Osteocyte (in vitro differentiated cells): ENCODE measurements around the gene AMOTL2. TPM values are rescaled to one million over a fixed set of nuclear protein-coding genes. Genes with fewer than 3 reads are reported as not detected.
A peak's percentile ranks its signal among the peaks of the same experiment; 100 is the strongest.

ENCODE experiments used
- DNase-seq: peaks from one replicate; pipeline ENCODE4 v3.0.0; 2021; ENCODE audit warnings: mixed read lengths; ENCODE audit not compliant: unreplicated experiment; ENCODE audit errors: extremely low spot score
- H3K27ac Mint-ChIP-seq: one replicate; pipeline ENCODE4 v1.8.0; 2021; ENCODE audit warnings: mild to moderate bottlenecking, mixed read lengths; ENCODE audit not compliant: unreplicated experiment
- H3K27me3 Mint-ChIP-seq: one replicate; pipeline ENCODE4 v1.8.0; 2021; ENCODE audit warnings: mixed read lengths; ENCODE audit not compliant: unreplicated experiment
- H3K36me3 Mint-ChIP-seq: one replicate; pipeline ENCODE4 v1.8.0; 2021; ENCODE audit warnings: mixed read lengths; ENCODE audit not compliant: unreplicated experiment
- H3K4me1 Mint-ChIP-seq: one replicate; pipeline ENCODE4 v1.8.0; 2021; ENCODE audit warnings: mixed read lengths; ENCODE audit not compliant: unreplicated experiment
- H3K4me3 Mint-ChIP-seq: one replicate; pipeline ENCODE4 v1.8.0; 2021; ENCODE audit warnings: mild to moderate bottlenecking, moderate library complexity, mixed read lengths; ENCODE audit not compliant: unreplicated experiment
- H3K9me3 Mint-ChIP-seq: one replicate; pipeline ENCODE4 v1.8.0; 2021; ENCODE audit warnings: mixed read lengths; ENCODE audit not compliant: unreplicated experiment
- total RNA-seq: library from RNA; stranded (reverse); gene quantifications from 2 replicates; pipeline ENCODE4 v1.2.1, GENCODE V29; 2021
- TF ChIP-seq, protein P1 (sequence below): fragments of 200-600 bp; sonication (generic); IDR thresholded peaks from 2 replicates; pipeline ENCODE4 v1.5.0; 2021; ENCODE audit warnings: antibody characterized with exemption, mild to moderate bottlenecking, moderate library complexity

AMOTL2 gene
- total RNA-seq, 1 donor from 2014 or later: 195 TPM

DNA sequence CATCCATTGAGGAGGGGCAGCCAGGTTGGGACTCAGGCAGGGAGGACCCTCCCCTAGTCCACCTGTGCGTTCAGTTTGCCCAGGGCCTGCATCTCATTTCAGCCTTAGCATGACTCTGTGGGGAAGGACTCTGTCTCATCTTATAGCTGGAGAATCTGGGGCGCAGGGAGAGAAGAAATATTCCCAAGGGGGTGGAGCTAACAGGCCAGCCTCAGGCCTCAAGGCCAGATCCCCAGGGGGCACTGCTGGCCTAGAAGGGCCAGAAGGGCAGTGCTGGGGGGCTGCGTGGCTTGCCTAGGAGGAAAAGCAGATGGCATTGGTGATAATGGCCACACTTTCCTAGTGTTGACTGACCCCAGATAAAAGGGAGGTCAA, 10.9 kb downstream of the AMOTL2 start:
- Mint-ChIP-seq H3K4me3 (peak overlapping the region; percentile 37), H3K36me3 (peaks cover 59% of the 10 kb centered on the region), H3K9me3 (no peaks in the 10 kb centered on the region), H3K27ac (peak overlapping the region; percentile 94), H3K4me1 (peaks cover 86% of the 10 kb centered on the region), H3K27me3 (no peaks in the 10 kb centered on the region)
- TF ChIP-seq, protein P1, sequence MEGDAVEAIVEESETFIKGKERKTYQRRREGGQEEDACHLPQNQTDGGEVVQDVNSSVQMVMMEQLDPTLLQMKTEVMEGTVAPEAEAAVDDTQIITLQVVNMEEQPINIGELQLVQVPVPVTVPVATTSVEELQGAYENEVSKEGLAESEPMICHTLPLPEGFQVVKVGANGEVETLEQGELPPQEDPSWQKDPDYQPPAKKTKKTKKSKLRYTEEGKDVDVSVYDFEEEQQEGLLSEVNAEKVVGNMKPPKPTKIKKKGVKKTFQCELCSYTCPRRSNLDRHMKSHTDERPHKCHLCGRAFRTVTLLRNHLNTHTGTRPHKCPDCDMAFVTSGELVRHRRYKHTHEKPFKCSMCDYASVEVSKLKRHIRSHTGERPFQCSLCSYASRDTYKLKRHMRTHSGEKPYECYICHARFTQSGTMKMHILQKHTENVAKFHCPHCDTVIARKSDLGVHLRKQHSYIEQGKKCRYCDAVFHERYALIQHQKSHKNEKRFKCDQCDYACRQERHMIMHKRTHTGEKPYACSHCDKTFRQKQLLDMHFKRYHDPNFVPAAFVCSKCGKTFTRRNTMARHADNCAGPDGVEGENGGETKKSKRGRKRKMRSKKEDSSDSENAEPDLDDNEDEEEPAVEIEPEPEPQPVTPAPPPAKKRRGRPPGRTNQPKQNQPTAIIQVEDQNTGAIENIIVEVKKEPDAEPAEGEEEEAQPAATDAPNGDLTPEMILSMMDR: no peak
- no peak for DNase-seq

DNA sequence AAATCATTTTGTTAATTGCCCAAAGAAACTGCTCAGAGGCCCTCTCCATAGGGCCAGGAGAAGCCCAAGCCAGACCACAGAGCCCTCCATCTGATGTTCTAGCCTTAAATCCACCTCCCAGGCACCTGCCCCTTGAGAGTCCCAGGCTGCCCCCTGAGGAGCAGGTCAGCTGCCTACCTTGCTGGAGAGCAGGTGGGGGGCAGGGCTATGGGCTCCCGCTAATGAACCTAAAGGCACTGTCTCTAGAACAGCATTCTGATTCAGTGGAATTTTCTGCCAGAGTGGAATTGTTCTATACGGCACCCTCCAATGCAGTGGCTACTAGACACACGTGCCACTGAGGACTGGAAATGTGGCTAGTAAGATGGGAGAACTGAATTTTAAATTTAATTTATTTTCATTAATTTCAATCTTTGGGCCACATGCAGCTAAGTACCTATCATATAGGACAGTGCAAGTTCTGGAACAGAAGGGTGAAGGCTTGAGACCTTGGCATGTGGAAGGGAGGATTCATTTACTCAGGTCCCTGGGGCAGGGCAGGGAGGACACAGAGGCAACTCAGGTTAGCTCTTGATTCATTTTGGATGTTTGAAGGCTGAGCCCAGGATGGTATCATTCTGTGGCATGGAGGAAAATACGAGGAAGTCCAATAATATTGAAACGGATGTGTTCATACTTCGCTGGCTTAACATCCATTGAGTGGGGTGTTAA, 11.4 kb downstream of the AMOTL2 start:
- Mint-ChIP-seq H3K27ac (peak overlapping the region; percentile 94), H3K9me3 (no peaks in the 10 kb centered on the region), H3K27me3 (no peaks in the 10 kb centered on the region), H3K4me3 (peak overlapping the region; percentile 37), H3K4me1 (peaks cover 87% of the 10 kb centered on the region), H3K36me3 (peaks cover 58% of the 10 kb centered on the region)
- DNase-seq: no peak
- TF ChIP-seq, protein P1: no peak

DNA sequence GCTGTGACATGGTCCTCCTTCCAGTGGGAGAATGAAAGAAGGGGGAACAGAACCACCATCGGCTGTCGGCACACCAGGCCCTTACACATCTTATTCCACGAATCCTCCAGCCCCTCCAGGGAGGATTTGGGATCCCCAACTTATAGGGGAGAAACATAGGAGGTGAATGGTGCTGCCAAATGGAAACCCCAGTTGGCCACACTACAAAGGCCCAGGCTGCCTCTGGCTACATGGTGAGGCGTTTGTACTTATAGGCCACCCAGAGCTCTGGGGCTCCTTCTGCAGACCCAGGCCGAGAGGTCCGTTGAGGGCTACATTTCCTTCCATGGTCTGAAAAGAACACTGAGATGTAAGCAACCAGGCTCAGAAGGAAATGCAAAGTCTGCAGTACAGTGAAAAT, 12.0 kb downstream of the AMOTL2 start:
- no peak overlapping the region for H3K4me3 Mint-ChIP-seq

DNA sequence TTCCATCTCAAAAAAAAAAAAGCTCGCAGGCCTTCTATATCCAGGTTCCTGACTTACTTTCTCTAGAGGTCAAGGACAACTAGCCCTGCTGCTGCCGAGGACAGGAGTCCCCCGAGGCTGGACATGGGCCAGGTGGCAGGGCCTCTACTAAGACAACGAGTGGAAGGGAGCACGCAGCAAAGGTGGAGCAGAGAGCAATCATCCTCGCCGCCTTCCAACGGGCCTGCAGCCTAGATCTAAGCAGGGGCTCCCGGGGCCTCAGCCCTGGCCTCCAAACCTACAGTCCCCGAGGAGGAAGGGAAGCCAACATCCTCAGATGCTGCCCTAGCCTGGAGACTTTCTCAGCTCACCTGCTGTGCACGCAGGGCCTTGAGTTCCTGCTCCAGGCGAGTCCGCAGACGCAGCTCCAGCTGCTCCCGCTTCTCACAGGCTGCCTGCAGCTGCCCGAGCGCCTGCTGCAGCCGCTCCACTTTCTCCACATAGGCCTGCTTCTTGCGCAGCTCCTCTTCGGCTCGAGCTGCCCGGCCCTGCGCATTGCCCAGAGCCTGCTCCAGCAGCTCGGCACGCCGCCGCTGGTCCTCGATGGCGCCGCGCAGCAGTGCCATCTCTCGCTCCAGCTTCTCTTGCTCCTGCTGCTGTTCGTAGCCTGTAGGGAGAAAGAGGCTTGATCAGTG, 12.9 kb downstream of the AMOTL2 start:
- peaks cover 62% of the 10 kb centered on the region for H3K36me3 Mint-ChIP-seq
- no peaks in the 10 kb centered on the region for H3K27me3 Mint-ChIP-seq
- H3K27ac Mint-ChIP-seq: peak overlapping the region; percentile 93
- no peak for DNase-seq
- no peaks in the 10 kb centered on the region for H3K9me3 Mint-ChIP-seq
- no peak overlapping the region for H3K4me3 Mint-ChIP-seq
- TF ChIP-seq, protein P1: no peak
- peaks cover 88% of the 10 kb centered on the region for H3K4me1 Mint-ChIP-seq

More for the DNA sequence above, 12.0 kb downstream of the AMOTL2 start:
- peaks cover 88% of the 10 kb centered on the region for H3K4me1 Mint-ChIP-seq
- peak overlapping the region; percentile 94 for H3K27ac Mint-ChIP-seq
- no peaks in the 10 kb centered on the region for H3K9me3 Mint-ChIP-seq
- DNase-seq: no peak
- H3K27me3 Mint-ChIP-seq: no peaks in the 10 kb centered on the region
- TF ChIP-seq, protein P1: no peak
- H3K36me3 Mint-ChIP-seq: peaks cover 60% of the 10 kb centered on the region

DNA sequence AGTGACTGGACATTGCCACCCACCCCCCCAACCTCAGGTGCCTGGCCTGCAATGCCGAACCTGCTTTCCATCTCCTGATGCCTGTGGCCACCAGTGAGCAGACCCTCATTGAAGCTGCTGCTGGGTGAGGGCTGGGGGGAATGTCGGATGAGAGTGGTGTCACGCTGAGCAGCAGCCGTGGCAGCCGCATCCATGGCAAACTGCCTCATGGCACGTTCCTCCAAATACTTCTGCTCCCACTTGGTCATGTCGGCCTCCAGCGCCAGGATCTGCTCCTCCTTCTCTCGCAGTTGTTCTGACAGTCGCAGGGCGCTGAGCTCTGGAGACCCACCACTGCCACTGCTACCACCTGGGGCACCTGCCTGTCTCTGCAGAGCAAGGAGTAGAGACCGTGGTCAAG, 14.2 kb downstream of the AMOTL2 start:
- Mint-ChIP-seq H3K27me3 (no peaks in the 10 kb centered on the region), H3K4me1 (peaks cover 87% of the 10 kb centered on the region), H3K4me3 (peak overlapping the region; percentile 32), H3K9me3 (no peaks in the 10 kb centered on the region), H3K27ac (peak overlapping the region; percentile 93), H3K36me3 (peaks cover 66% of the 10 kb centered on the region)
- TF ChIP-seq, protein P1: no peak
- DNase-seq: no peak
